ENCODE data around the gene SERPINB3.

DNA sequence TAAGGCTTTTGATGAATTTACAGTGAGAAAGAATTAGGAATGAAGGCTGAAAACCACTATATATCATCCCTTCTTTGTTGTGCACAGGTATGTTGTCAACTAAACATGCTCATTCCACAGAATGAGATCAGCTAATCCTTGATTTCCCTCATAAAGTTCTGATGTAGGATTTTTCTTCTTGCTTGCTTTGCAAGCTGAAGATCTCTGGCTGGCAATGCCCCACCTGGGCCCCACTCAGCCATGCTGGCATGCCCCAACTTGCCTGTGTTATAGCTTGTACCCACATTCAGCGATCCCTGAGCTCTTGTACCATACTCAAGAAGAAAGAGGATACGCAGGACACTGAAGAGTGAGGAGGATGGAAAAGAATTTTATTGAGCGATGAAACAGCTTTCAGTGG lies 23.0 kb upstream of the SERPINB3 start:
- no peak for TF ChIP-seq TARDBP (IDR thresholded peaks at IDR 0.05)
- TF ChIP-seq SP1 (IDR thresholded peaks at IDR 0.05), result no peak
- TF ChIP-seq SUZ12 (IDR thresholded peaks at IDR 0.05), result no peak
- TF ChIP-seq FOXM1 (IDR thresholded peaks at IDR 0.05; ENCODE audit: borderline replicate concordance), result no peak
- no peak for TF ChIP-seq ELF4 (IDR thresholded peaks at IDR 0.05)
- TF ChIP-seq ARNT (IDR thresholded peaks at IDR 0.05), result no peak
- TF ChIP-seq BHLHE40 (IDR thresholded peaks at IDR 0.05; ENCODE audit: borderline replicate concordance), result no peak
- TF ChIP-seq CTBP1 (IDR thresholded peaks at IDR 0.05; ENCODE audit: borderline replicate concordance), result no peak
- no peak for TF ChIP-seq FOXK2 (IDR thresholded peaks at IDR 0.05)
- no peak for TF ChIP-seq LEF1 (IDR thresholded peaks at IDR 0.05; ENCODE audit: borderline replicate concordance)
- TF ChIP-seq L3MBTL2 (conservative IDR thresholded peaks at IDR 0.05), result no peak

All from HEK293T (cell line).